Measurements from ENCODE around the gene MTRF1.

The MTRF1 gene

DNA sequence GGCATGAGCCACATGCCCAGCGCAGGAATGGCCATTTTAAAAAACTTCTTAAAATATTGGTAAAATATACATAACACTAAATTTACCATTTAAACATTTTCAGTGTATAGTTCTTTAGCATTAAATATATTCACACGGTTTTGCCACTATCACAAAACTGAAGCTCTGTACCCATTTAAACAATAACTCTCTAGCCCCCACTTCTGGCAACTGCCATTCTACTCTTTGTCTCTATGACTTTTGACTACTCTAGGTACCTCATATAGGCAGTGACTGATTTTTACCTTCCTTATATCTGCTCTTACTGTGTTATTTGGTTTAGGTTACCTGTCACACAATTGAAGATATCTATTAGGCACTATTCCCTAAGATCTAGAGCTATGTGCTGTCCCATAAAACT lies 66.8 kb downstream of the MTRF1 start:
- peak; percentile 9 to 42 for DNase-seq (ENCODE audit: low read depth in 2 of 2)
- TF ChIP-seq, protein P1, sequence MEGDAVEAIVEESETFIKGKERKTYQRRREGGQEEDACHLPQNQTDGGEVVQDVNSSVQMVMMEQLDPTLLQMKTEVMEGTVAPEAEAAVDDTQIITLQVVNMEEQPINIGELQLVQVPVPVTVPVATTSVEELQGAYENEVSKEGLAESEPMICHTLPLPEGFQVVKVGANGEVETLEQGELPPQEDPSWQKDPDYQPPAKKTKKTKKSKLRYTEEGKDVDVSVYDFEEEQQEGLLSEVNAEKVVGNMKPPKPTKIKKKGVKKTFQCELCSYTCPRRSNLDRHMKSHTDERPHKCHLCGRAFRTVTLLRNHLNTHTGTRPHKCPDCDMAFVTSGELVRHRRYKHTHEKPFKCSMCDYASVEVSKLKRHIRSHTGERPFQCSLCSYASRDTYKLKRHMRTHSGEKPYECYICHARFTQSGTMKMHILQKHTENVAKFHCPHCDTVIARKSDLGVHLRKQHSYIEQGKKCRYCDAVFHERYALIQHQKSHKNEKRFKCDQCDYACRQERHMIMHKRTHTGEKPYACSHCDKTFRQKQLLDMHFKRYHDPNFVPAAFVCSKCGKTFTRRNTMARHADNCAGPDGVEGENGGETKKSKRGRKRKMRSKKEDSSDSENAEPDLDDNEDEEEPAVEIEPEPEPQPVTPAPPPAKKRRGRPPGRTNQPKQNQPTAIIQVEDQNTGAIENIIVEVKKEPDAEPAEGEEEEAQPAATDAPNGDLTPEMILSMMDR (IDR thresholded peaks at IDR 0.05; ENCODE audit: low read depth, low read length): peak; percentile 51

DNA sequence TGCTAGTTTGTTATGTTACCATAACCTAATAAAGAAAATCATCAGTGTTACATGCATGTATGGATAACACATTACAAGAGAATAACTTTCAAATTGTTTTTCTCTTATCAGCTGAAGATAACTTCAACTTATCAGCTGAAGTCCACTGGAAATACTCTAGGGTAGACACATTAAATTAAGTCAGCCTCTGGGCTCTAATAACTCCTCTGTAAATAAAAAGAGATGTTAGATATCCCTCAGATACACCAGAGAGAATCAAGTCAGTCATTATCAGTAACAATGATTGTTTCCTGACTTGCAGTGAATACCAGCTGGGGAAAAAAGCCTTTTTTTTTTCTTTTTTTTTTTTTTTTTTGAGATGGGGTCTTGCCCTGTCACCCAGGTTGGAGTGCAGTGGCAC lies 67.4 kb downstream of the MTRF1 start:
- no peak for DNase-seq (ENCODE audit: low read depth in 2 of 2)
- TF ChIP-seq, protein P1 (IDR thresholded peaks at IDR 0.05; ENCODE audit: low read depth, low read length): no peak
- H3K4me3 ChIP-seq (replicated peaks in 1 of 2; ENCODE audit: low read depth in 2 of 2, low read length in 2 of 2): no peak overlapping the region

More for the DNA sequence above, 66.8 kb downstream of the MTRF1 start:
- H3K4me3 ChIP-seq (replicated peaks in 1 of 2; ENCODE audit: low read depth in 2 of 2, low read length in 2 of 2): no peak overlapping the region

DNA sequence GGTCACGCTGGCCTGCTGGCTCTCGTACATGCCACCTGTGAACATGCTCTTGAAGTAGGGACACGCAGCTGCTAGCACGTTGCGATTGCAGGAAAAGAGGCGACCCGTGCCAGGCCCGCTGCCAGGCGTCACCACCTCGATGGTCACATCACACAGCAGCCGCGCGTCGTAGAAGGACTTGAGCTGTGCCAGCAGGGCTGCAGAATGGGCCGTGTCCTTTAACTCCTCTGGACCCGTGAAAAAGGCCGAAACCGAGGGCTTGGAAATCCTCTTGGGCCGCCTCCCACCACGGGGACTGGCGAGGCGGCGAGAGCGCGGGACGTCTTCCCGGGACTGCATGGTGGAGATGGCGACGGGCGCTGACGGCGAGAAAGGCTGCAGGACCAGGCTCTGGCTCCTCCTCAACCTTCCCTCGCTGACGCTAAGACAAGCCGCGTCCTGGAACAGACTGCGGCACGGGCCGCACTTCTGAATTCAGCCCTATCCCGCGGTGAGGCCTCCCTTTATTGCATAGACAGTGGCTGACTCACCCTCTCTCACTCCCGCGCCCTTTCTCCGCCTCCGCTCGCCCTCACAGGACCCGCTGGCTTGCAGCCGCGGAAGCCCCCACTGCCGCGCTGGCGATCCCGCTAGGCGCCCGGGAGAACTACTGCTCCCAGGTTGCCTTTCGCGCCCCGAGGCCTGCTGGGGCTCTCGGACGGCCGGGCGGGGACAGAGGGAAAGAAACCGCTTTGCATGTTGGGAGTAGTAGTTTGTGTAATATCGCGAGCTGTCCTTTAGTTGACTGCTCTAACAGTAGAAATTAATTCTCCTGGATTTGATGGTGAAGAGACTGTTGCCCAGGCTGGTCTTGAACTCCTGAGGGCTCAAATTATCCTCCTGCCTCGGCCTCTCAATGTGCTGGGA lies 69.2 kb downstream of the MTRF1 start, which contains the start of gene KBTBD7:
KBTBD7 (minus strand) TSS at position 651 of the 906 bp plus-strand sequence; CDS start at position 339, 312 bp downstream.
- DNase-seq (ENCODE audit: low read depth in 2 of 2): peak; percentile 98
- TF ChIP-seq, protein P1 (IDR thresholded peaks at IDR 0.05; ENCODE audit: low read depth, low read length): no peak
- H3K4me3 ChIP-seq (replicated peaks in 1 of 2; ENCODE audit: low read depth in 2 of 2, low read length in 2 of 2): peak within 1 kb of the TSS; percentile 61 to 63

DNA sequence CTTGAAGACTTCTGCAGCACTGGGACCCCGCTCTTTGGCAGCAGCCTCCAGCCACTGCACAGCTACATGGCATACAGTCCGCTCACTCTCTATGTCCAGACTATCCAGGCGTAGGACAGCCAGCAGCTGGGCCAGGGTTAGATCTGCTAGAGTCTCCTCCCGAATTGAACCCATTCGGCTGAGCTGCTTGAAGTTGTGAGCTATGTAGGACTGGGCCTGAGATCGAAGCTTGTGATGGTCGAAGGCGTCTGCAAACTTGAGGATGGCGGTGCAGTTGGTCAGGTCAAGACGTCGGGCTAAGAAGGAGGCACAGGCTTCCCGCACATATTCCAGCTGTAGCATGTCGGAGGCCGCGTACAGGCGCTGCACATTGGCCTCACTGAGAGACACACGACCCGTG lies 69.9 kb downstream of the MTRF1 start:
- TF ChIP-seq, protein P1 (IDR thresholded peaks at IDR 0.05; ENCODE audit: low read depth, low read length): no peak
- peak overlapping the region; percentile 61 to 63 for H3K4me3 ChIP-seq (replicated peaks in 1 of 2; ENCODE audit: low read depth in 2 of 2, low read length in 2 of 2)
- DNase-seq (ENCODE audit: low read depth in 2 of 2): no peak

DNA sequence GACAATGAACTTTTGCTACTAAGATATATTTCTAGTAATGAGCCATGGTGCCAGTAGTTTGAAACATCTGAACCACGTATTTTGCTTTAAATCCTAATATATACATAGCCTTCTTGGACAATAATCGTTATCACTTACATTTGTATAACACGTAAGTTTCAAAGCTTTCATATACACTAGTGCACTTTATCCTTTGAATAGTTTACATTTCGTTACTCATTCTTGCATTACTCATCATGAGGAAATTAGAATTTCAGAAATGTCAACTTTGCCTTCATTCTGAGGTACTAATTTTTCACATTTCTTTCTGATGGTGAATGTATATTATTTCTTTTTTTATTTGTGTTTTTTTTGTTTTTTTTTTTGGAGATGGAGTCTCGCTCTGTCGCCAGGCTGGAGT lies 74.8 kb downstream of the MTRF1 start:
- DNase-seq (ENCODE audit: low read depth in 2 of 2): peak; percentile 12 to 54
- no peak overlapping the region for H3K4me3 ChIP-seq (replicated peaks in 1 of 2; ENCODE audit: low read depth in 2 of 2, low read length in 2 of 2)
- TF ChIP-seq, protein P1 (IDR thresholded peaks at IDR 0.05; ENCODE audit: low read depth, low read length): no peak

DNA sequence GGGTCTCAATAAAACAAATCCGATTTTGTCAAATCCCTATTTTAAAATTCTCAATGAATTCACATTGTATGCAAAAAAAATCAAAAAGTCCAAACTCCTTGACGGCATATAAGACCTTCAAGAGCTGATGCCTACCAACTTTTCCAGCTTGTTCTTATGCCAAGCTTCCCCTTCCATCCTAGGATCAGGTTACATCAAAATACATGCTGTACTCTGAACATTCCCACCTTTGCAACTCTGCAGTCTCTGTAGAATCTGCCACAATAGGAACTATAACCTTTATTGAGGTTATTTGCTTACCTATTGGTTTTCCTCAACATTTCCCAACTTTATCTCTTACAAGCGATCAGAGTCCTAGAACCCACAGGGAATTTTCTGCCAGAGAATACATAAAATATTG lies 76.9 kb downstream of the MTRF1 start:
- no peak overlapping the region for H3K4me3 ChIP-seq (replicated peaks in 1 of 2; ENCODE audit: low read depth in 2 of 2, low read length in 2 of 2)
- TF ChIP-seq, protein P1 (IDR thresholded peaks at IDR 0.05; ENCODE audit: low read depth, low read length): no peak
- no peak for DNase-seq (ENCODE audit: low read depth in 2 of 2)
